Trophoblast cell (in vitro differentiated cells and primary cell): Measurements from ENCODE around the gene ZMYND15.

Source experiments
- DNase-seq, 2 donors: peaks; one replicate each; pipeline ENCODE4 v3.0.0-alpha.2; 2016
- H2AFZ ChIP-seq: 2 replicates; pipeline ENCODE4 v1.6.1; 2013; ENCODE audit warnings: low read length, moderate library complexity, mild to moderate bottlenecking; ENCODE audit not compliant: insufficient read depth, poor library complexity
- H2AK5ac ChIP-seq: 2 replicates; pipeline ENCODE4 v1.6.1; 2013; ENCODE audit warnings: mild to moderate bottlenecking, low read length
- H2BK120ac ChIP-seq: 2 replicates; pipeline ENCODE4 v1.6.1; 2013; ENCODE audit warnings: low read length, mild to moderate bottlenecking, moderate library complexity; ENCODE audit not compliant: insufficient read depth, poor library complexity
- H2BK12ac ChIP-seq: 2 replicates; pipeline ENCODE4 v1.6.1; 2013; ENCODE audit warnings: mild to moderate bottlenecking, low read length, moderate library complexity
- H2BK5ac ChIP-seq: 2 replicates; pipeline ENCODE4 v1.6.1; 2013; ENCODE audit warnings: low read length, low read depth, moderate library complexity, mild to moderate bottlenecking; ENCODE audit not compliant: poor library complexity
- H3K14ac ChIP-seq: 2 replicates; pipeline ENCODE4 v1.6.1; 2013; ENCODE audit warnings: mild to moderate bottlenecking, low read length
- H3K18ac ChIP-seq: 2 replicates; pipeline ENCODE4 v1.6.1; 2013; ENCODE audit warnings: mild to moderate bottlenecking, low read length
- H3K23ac ChIP-seq: 2 replicates; pipeline ENCODE4 v1.6.1; 2013; ENCODE audit warnings: low read length
- H3K27ac ChIP-seq: 2 replicates; pipeline ENCODE4 v1.5.1; 2013; ENCODE audit warnings: low read depth, mild to moderate bottlenecking, inconsistent platforms, low read length, moderate library complexity
- H3K27me3 ChIP-seq: 2 replicates; pipeline ENCODE4 v1.6.1; 2013; ENCODE audit warnings: inconsistent platforms, mild to moderate bottlenecking, low read length, moderate library complexity; ENCODE audit not compliant: insufficient read depth
- H3K36me3 ChIP-seq, 2 experiments: 1 replicate in 1 of 2; 2 replicates in 1 of 2; pipeline ENCODE4 v1.6.1; 2013; ENCODE audit warnings: low read length in 2 of 2, mild to moderate bottlenecking in 2 of 2, moderate library complexity in 1 of 2; ENCODE audit not compliant: insufficient read depth in 2 of 2, control insufficient read depth in 1 of 2
- H3K4ac ChIP-seq: 2 replicates; pipeline ENCODE4 v1.6.1; 2013; ENCODE audit warnings: low read depth, mild to moderate bottlenecking, low read length, moderate library complexity
- H3K4me1 ChIP-seq, 2 experiments: 1 replicate in 1 of 2; 2 replicates in 1 of 2; pipeline ENCODE4 v1.6.1; 2013; ENCODE audit warnings: low read length in 2 of 2, mild to moderate bottlenecking in 2 of 2, moderate library complexity in 1 of 2; ENCODE audit not compliant: insufficient read depth in 2 of 2, control insufficient read depth in 1 of 2
- H3K4me2 ChIP-seq: 2 replicates; pipeline ENCODE4 v1.6.1; 2013; ENCODE audit warnings: inconsistent platforms, mild to moderate bottlenecking, low read length, moderate library complexity
- H3K4me3 ChIP-seq: 2 replicates; pipeline ENCODE4 v1.5.1; 2013; ENCODE audit warnings: mild to moderate bottlenecking, low read depth, low read length, inconsistent platforms
- H3K79me1 ChIP-seq: one replicate; pipeline ENCODE4 v1.6.1; 2013; ENCODE audit warnings: low read length
- H3K79me2 ChIP-seq: 2 replicates; pipeline ENCODE4 v1.6.1; 2013; ENCODE audit warnings: low read length, mild to moderate bottlenecking; ENCODE audit not compliant: control insufficient read depth, insufficient read depth, poor library complexity
- H3K9ac ChIP-seq: 2 replicates; pipeline ENCODE4 v1.6.1; 2013; ENCODE audit warnings: mild to moderate bottlenecking, low read length
- H3K9me3 ChIP-seq: 2 replicates; pipeline ENCODE4 v1.6.1; 2013; ENCODE audit warnings: low read depth, mild to moderate bottlenecking, control low read depth, inconsistent platforms, low read length; ENCODE audit not compliant: insufficient read depth
- H4K12ac ChIP-seq: 2 replicates; pipeline ENCODE4 v1.6.1; 2013; ENCODE audit warnings: low read depth, mild to moderate bottlenecking, low read length, moderate library complexity
- H4K8ac ChIP-seq: 2 replicates; pipeline ENCODE4 v1.6.1; 2013; ENCODE audit warnings: low read depth, mild to moderate bottlenecking, low read length, moderate library complexity
- H4K91ac ChIP-seq: one replicate; pipeline ENCODE4 v1.6.1; 2013; ENCODE audit warnings: low read depth, mild to moderate bottlenecking, low read length, moderate library complexity
- WGBS: extraction: QIAGEN DNeasy Blood & Tissue Kit; methylation state at CpG from one replicate; pipeline ENCODE4 v1.1.7; 2013; ENCODE audit warnings: missing lambda C conversion rate; ENCODE audit not compliant: insufficient read length, insufficient coverage; ENCODE audit errors: extremely low coverage; 5-methylcytosine and 5-hydroxymethylcytosine counted together

ZMYND15 gene

DNA sequence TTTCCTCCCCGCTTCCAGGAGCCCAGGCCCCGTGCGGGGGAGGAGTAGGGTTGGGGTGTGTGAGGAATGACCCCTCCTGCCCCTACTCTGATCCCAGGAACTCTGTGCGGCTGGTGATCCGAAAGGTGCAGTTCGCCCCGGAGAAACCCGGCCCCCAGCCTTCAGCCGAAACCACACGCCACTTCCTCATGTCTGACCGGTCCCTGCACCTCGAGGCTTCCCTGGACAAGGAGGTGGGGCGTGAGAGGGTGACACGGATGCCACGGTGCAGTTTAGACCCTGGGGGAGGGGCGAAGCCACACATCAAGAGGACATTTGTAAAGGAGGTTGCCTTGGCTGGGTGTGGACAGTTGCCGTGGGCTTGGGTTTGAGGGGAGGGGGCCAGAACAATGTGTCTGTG, 21.8 kb upstream of the ZMYND15 start:
- no peak overlapping the region for H2AK5ac ChIP-seq
- H3K14ac ChIP-seq = no peak overlapping the region
- no peak overlapping the region for H4K8ac ChIP-seq
- no peak overlapping the region for H3K9ac ChIP-seq
- no peak overlapping the region for H3K4me2 ChIP-seq
- no peak overlapping the region for H3K4ac ChIP-seq
- H2AFZ ChIP-seq = no peak overlapping the region
- no peak overlapping the region for H3K23ac ChIP-seq
- no peaks in the 10 kb centered on the region for H3K4me1 ChIP-seq
- no peaks in the 10 kb centered on the region for H3K79me2 ChIP-seq
- no CpG with 5 or more reads among the region's 17 CpGs for WGBS
- H4K91ac ChIP-seq = no peak overlapping the region
- DNase-seq = no peak
- no peak overlapping the region for H3K27ac ChIP-seq
- no peak overlapping the region for H2BK5ac ChIP-seq
- no peaks in the 10 kb centered on the region for H3K27me3 ChIP-seq
- H2BK12ac ChIP-seq = no peak overlapping the region
- H3K9me3 ChIP-seq = peaks cover 4% of the 10 kb centered on the region
- no peak overlapping the region for H3K18ac ChIP-seq
- H4K12ac ChIP-seq = no peak overlapping the region
- no peaks in the 10 kb centered on the region for H3K36me3 ChIP-seq
- H2BK120ac ChIP-seq = no peak overlapping the region
- H3K4me3 ChIP-seq = no peak overlapping the region
- no peaks in the 10 kb centered on the region for H3K79me1 ChIP-seq

DNA sequence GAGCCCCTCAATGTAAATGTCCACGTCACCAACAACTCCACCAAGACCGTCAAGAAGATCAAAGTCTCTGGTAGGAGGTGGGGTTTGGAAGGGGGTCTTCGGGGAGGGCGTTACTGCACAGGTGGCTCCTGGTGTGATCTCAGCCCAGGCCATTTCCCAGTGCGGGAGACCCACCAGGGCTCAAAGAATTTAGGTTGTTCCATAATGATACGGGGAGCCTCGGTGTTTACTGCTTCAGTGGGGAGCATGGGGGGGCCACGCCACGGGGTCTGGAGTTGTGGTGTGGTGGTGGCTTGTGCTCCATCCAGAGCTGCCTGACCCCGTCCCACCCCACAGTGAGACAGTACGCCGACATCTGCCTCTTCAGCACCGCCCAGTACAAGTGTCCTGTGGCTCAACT, 21.4 kb upstream of the ZMYND15 start:
- Histone ChIP-seq H3K9ac (no peak overlapping the region), H4K12ac (no peak overlapping the region), H3K79me1 (no peaks in the 10 kb centered on the region), H2AK5ac (no peak overlapping the region), H3K18ac (no peak overlapping the region), H3K36me3 (no peaks in the 10 kb centered on the region), H3K4me1 (no peaks in the 10 kb centered on the region), H3K4me2 (no peak overlapping the region), H3K4me3 (no peak overlapping the region), H4K8ac (no peak overlapping the region), H3K27me3 (no peaks in the 10 kb centered on the region), H3K79me2 (no peaks in the 10 kb centered on the region), H3K9me3 (peaks cover 4% of the 10 kb centered on the region), H2BK120ac (no peak overlapping the region), H4K91ac (no peak overlapping the region), H3K4ac (no peak overlapping the region), H3K23ac (no peak overlapping the region), H2BK12ac (no peak overlapping the region), H3K27ac (no peak overlapping the region), H2BK5ac (no peak overlapping the region), H3K14ac (no peak overlapping the region), H2AFZ (no peak overlapping the region)
- no peak for DNase-seq
- WGBS = no CpG with 5 or more reads among the region's 13 CpGs

DNA sequence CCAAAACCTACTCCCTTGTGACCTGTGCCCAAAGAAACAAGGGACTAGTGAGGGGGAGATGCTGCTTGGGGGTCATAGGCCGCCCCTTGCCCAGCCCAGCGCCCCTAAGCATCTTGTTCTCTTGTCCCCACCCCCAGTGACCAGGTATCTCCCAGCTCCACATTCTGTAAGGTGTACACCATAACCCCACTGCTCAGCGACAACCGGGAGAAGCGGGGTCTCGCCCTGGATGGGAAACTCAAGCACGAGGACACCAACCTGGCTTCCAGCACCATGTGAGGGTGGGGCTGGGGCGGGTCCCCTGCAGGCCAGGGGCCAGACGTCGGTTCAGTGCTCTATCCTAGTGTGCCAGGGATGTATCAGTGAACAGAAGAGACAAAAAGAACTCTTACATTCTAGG, 20.5 kb upstream of the ZMYND15 start:
- Histone ChIP-seq H3K4me1 (no peaks in the 10 kb centered on the region), H3K4me3 (no peak overlapping the region), H3K23ac (no peak overlapping the region), H4K91ac (no peak overlapping the region), H3K9me3 (peaks cover 4% of the 10 kb centered on the region), H3K36me3 (no peaks in the 10 kb centered on the region), H2BK5ac (no peak overlapping the region), H3K79me2 (no peaks in the 10 kb centered on the region), H4K8ac (no peak overlapping the region), H3K79me1 (no peaks in the 10 kb centered on the region), H3K9ac (no peak overlapping the region), H2BK120ac (no peak overlapping the region), H3K27ac (no peak overlapping the region), H2AK5ac (no peak overlapping the region), H2BK12ac (no peak overlapping the region), H3K18ac (no peak overlapping the region), H3K14ac (no peak overlapping the region), H4K12ac (no peak overlapping the region), H3K4ac (no peak overlapping the region), H2AFZ (no peak overlapping the region), H3K4me2 (no peak overlapping the region), H3K27me3 (no peaks in the 10 kb centered on the region)
- no peak for DNase-seq
- no CpG with 5 or more reads among the region's 10 CpGs for WGBS

DNA sequence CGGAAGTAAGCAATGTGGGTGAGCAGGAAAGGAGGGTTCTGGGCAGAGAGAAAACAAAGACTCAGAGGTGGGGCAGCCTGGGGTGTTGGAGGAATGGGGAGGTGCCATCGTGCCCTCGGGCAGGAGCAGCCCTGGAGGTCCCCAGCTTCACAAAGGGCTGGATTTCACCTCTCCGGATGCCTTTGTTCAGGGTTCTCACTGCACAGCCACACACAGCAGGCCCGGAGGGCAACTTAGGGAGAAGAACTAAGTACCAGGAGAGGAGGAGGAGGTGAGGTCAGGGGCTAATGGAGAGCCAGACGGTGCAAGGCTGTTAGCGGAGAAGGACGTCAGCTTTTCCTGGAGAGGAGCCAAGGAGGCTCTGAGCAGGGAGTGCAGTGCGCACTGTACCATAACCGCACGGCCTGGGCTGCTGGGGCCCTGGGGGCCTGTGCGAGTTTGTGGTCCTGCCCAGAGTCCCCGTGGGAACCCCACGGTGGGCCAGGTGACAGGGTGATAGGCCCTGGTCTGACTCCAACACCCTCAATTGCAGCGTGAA, 19.9 kb upstream of the ZMYND15 start:
- Histone ChIP-seq H2BK120ac (no peak overlapping the region), H3K79me2 (no peaks in the 10 kb centered on the region), H3K4me3 (no peak overlapping the region), H3K9me3 (peaks cover 4% of the 10 kb centered on the region), H2BK5ac (no peak overlapping the region), H4K8ac (no peak overlapping the region), H3K9ac (no peak overlapping the region), H2BK12ac (no peak overlapping the region), H3K36me3 (no peaks in the 10 kb centered on the region), H2AK5ac (no peak overlapping the region), H3K4me2 (no peak overlapping the region), H4K12ac (no peak overlapping the region), H3K18ac (no peak overlapping the region), H4K91ac (no peak overlapping the region), H3K27ac (no peak overlapping the region), H3K14ac (no peak overlapping the region), H3K27me3 (no peaks in the 10 kb centered on the region), H3K79me1 (no peaks in the 10 kb centered on the region), H3K4ac (no peak overlapping the region), H3K23ac (no peak overlapping the region), H2AFZ (no peak overlapping the region), H3K4me1 (no peaks in the 10 kb centered on the region)
- no peak for DNase-seq
- no CpG with 5 or more reads among the region's 15 CpGs for WGBS
